Right lobe of liver (tissue), 6 donors: ENCODE data around the gene CUL5. TPM values are rescaled to one million over a fixed set of nuclear protein-coding genes. Genes with fewer than 3 reads are reported as not detected.
A peak's percentile ranks its signal among the peaks of the same experiment; 100 is the strongest.
"Not testable (repeated sequence)": the region's sequence is repeated elsewhere in the genome, so short reads cannot be mapped to it uniquely, and the experiment has no call there.

Source experiments
- ATAC-seq, 4 donors: fragments of 200-7000 bp; cut with Tn5 transposase; one replicate each; pipeline ENCODE4 v1.9.1; 2020; ENCODE audit warnings: mild to moderate bottlenecking in 4 of 4, moderate library complexity in 4 of 4
- DNase-seq, 3 donors: peaks; one replicate each; pipeline ENCODE4 v3.0.0-alpha.2; 2020
- H3K27ac ChIP-seq, 3 donors: fragments of 200-600 bp; one replicate each; pipeline ENCODE4 v1.8.0; 2022
- H3K27me3 ChIP-seq, 2 donors: fragments of 200-600 bp; one replicate each; pipeline ENCODE4 v1.8.0; 2022
- H3K36me3 ChIP-seq, 4 donors: fragments of 200-600 bp; sonication (generic) in 1 of 4; one replicate each; pipeline versions ENCODE4 v1.5.1 to v1.8.0; 2017 to 2022; ENCODE audit warnings: control low read depth in 1 of 4
- H3K4me1 ChIP-seq, 4 donors: fragments of 200-600 bp; sonication (generic) in 1 of 4; one replicate each; pipeline versions ENCODE4 v1.5.1 to v1.8.0; 2017 to 2022; ENCODE audit warnings: control low read depth in 1 of 4
- H3K4me3 ChIP-seq, 3 donors: fragments of 200-600 bp; one replicate each; pipeline ENCODE4 v1.8.0; 2022
- H3K9me3 ChIP-seq, 4 donors: fragments of 200-600 bp; sonication (generic) in 1 of 4; one replicate each; pipeline versions ENCODE4 v1.5.1 to v1.8.0; 2017 to 2022; ENCODE audit warnings: control low read depth in 1 of 4
- CTCF ChIP-seq, 4 donors: fragments of 200-600 bp in 3 of 4; fragments of 450-650 bp in 1 of 4; IDR thresholded peaks; one replicate each; pipeline versions ENCODE4 v1.5.1 to v1.8.0; 2016 to 2022; ENCODE audit warnings: antibody characterized with exemption in 4 of 4, mild to moderate bottlenecking in 2 of 4
- POLR2A ChIP-seq: fragments of 450-650 bp; IDR thresholded peaks from one replicate; pipeline ENCODE4 v1.6.1; 2017; ENCODE audit warnings: antibody characterized with exemption, mild to moderate bottlenecking
- WGBS: methylation state at CpG from one replicate; pipeline ENCODE4 v1.1.6; 2018; ENCODE audit warnings: low coverage, low lambda C conversion rate; ENCODE audit not compliant: insufficient coverage; ENCODE audit errors: missing lambda C conversion rate; 5-methylcytosine and 5-hydroxymethylcytosine counted together
- intact Hi-C, 2 donors: fragments of 100-400 bp; cut with DNase I; formaldehyde crosslinking; loops; one replicate each; pipeline versions ENCODE4 v1.11.2 to v1.14.1; 2022
- total RNA-seq, 6 experiments: library from RNA; depleted of rRNA in 2 of 6; stranded (reverse); fragments of >200 nt in 2 of 6; fragmentation: NEBNext Ultra II Directional in 3 of 6; extraction: Animal tissue kit (Norgen Biotek cat#: 25700) in 3 of 6; gene quantifications; one replicate each; pipeline versions ENCODE4 v1.1.0 to v1.2.4, GENCODE V29; 2016 to 2023
- donor health status: DM: no; HTN: yes; CAD: no.
- donor health status: DM: no; HTN: no; CAD: no.
- donor health status: DM: no; HTN: no; CAD: no.
- donor health status: DM: no; HTN: yes; CAD: no.
- donor health status: DM: no; HTN: yes; CAD: no.

Gene CUL5
- total RNA-seq, 6 experiments from 2014 or later = 14.0 to 20.2 (median 17.8) TPM

- no peak for ATAC-seq
- Histone ChIP-seq H3K4me3 (no peak overlapping the region), H3K9me3 (no peaks in the 10 kb centered on the region), H3K36me3 (no peaks in the 10 kb centered on the region), H3K27ac (no peak overlapping the region), H3K4me1 (peaks cover 0 to 4% (median 0%) of the 10 kb centered on the region in 4 donors), H3K27me3 (no peaks in the 10 kb centered on the region)
- intact Hi-C loops = no loop called here
- WGBS = 60% methylated on average over 1 of the region's 5 CpGs
- DNase-seq = no peak
- no peak for TF ChIP-seq CTCF (IDR thresholded peaks at IDR 0.05)
- no peak for TF ChIP-seq POLR2A
These were observed 16.8 kb downstream of the CUL5 start for GRCh38 chr11:108025387-108026080.

- peak in 2 of 4 donors; percentile 6 to 16 for TF ChIP-seq CTCF (IDR thresholded peaks at IDR 0.05)
- no peak for TF ChIP-seq POLR2A
- peaks cover 0 to 4% (median 0%) of the 10 kb centered on the region in 4 donors for H3K4me1 ChIP-seq
- no peak for ATAC-seq
- no peak overlapping the region for H3K4me3 ChIP-seq
- no peaks in the 10 kb centered on the region for H3K9me3 ChIP-seq
- 95% methylated on average over 7 of the region's 7 CpGs for WGBS
- DNase-seq = no peak
- H3K36me3 ChIP-seq = no peaks in the 10 kb centered on the region
- no peak overlapping the region for H3K27ac ChIP-seq
- intact Hi-C loops = no loop called here
- H3K27me3 ChIP-seq = no peaks in the 10 kb centered on the region
These were observed 18.4 kb downstream of the CUL5 start for GRCh38 chr11:108027057-108027456.

DNA sequence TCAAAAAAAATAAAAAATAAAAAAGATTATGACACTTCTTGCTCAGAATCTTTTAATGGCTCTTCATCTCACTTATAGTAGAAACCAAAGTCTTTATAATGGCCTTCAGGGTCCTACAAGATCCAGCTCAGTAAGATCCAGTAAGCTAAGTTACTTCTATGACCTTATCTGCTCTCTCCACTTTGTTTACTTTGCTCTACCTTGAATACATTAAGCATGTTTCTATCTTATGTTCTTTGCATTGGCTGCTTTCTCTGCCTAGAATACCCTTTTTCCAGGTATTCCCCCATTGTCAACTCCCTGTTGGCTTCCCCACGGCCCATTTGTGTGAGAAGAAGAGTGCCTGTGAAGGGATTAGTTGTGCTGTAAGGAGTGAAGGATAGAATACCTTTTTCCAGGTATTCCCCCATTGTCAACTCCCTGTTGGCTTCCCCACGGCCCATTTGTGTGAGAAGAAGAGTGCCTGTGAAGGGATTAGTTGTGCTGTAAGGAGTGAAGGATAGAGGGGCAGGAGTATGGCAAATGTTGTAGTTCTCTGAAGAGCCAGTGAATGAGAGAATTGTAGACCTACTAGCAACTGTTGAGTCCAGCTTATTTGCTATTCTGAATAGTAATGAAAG lies 20.2 kb downstream of the CUL5 start:
- intact Hi-C loops, H3K36me3 ChIP-seq, H3K27me3 ChIP-seq, H3K4me3 ChIP-seq, H3K4me1 ChIP-seq, ATAC-seq, H3K27ac ChIP-seq, H3K9me3 ChIP-seq, DNase-seq: not testable (repeated sequence)
- 83% methylated on average over 2 of the region's 2 CpGs for WGBS

DNA sequence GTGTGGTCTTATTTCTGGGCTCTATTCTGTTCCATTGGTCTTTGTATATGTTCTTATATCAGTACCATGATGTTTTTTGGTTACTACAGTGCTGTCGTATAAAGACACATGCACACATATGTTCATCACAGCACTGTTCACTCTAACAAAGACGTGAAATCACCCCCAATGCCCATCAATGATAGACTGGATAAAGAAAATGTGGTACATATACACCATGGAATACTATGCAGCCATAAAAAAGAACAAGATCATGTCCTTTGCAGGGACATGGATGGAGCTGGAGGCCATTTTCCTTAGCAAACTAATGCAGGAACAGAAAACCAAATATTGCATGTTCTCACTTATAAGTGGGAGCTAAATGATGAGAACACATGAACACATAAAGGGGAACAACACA lies 22.9 kb downstream of the CUL5 start:
- intact Hi-C loops, DNase-seq: not testable (repeated sequence)
- 100% methylated on average over 2 of the region's 2 CpGs for WGBS

DNA sequence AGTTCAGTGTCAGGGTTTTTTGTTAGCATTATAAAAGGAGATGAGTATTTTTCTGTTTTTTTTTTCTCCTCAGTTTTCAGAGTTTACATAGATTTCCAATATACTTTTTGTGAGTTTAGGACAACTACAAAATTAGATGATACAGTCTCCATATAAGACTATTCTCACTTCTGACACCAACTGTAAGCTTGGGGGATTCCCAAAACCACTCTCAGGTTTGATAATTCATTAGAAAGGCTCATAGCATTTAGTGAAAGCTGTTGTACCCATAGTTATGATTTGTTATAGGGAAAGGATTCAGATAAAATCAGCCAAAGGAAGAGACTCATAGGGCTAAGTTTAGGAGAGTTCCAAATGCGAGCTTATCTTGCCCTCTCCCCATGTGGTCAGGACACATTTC lies 24.1 kb downstream of the CUL5 start:
- H3K4me3 ChIP-seq = no peak overlapping the region
- no peaks in the 10 kb centered on the region for H3K9me3 ChIP-seq
- no peak for ATAC-seq
- peaks cover 0 to 26% (median 3%) of the 10 kb centered on the region in 4 donors for H3K36me3 ChIP-seq
- WGBS = 67% methylated on average over 1 of the region's 1 CpG
- no peak overlapping the region for H3K27ac ChIP-seq
- H3K27me3 ChIP-seq = no peaks in the 10 kb centered on the region
- peaks cover 0 to 9% (median 3%) of the 10 kb centered on the region in 4 donors for H3K4me1 ChIP-seq
- no peak for DNase-seq
- no peak for TF ChIP-seq POLR2A
- no peak for TF ChIP-seq CTCF (IDR thresholded peaks at IDR 0.05)
- intact Hi-C loops = no loop called here

More for the DNA sequence above, 22.9 kb downstream of the CUL5 start:
- H3K4me3 ChIP-seq, ATAC-seq, H3K9me3 ChIP-seq, H3K4me1 ChIP-seq, H3K27ac ChIP-seq, H3K27me3 ChIP-seq: not testable (repeated sequence)
- H3K36me3 ChIP-seq = peaks cover 0 to 26% (median 3%) of the 10 kb centered on the region in 4 donors
